Activated CD4-positive, alpha-beta T cell treated with anti-CD3 and anti-CD28 coated beads, Interleukin-2, amount 50 U/mL, for 4 hours (primary cell): ENCODE measurements around the gene NLK.
"Not testable (repeated sequence)": the region's sequence is repeated elsewhere in the genome, so short reads cannot be mapped to it uniquely, and the experiment has no call there.

Experiments used
- DNase-seq, 2 experiments: peaks; one replicate each; pipeline ENCODE4 v3.0.0-alpha.2; 2020

Gene NLK

GRCh38 chr17:28076144-28076543 is 33.7 kb downstream of the NLK start:
- no peak for DNase-seq

- DNase-seq = not testable (repeated sequence)
Measured at GRCh38 chr17:28077140-28077539, 34.7 kb downstream of the NLK start.

GRCh38 chr17:28078341-28079229 is 36.1 kb downstream of the NLK start:
- no peak for DNase-seq

GRCh38 chr17:28081467-28081866 is 39.0 kb downstream of the NLK start:
- DNase-seq = no peak

- no peak for DNase-seq
Measured at GRCh38 chr17:28085766-28086165, 43.3 kb downstream of the NLK start.

- no peak for DNase-seq
Measured at GRCh38 chr17:28086519-28086918, 44.0 kb downstream of the NLK start.

GRCh38 chr17:28087743-28088142 is 45.3 kb downstream of the NLK start:
- no peak for DNase-seq

- DNase-seq = no peak
Measured at GRCh38 chr17:28090551-28090950, 48.1 kb downstream of the NLK start.

- DNase-seq = no peak
Measured at GRCh38 chr17:28092088-28092487, 49.6 kb downstream of the NLK start.

- no peak for DNase-seq
Measured at GRCh38 chr17:28093999-28094716, 51.7 kb downstream of the NLK start.

- no peak for DNase-seq
Measured at GRCh38 chr17:28096756-28097155, 54.3 kb downstream of the NLK start.

- no peak for DNase-seq
Measured at GRCh38 chr17:28097254-28097653, 54.8 kb downstream of the NLK start.

- DNase-seq = no peak
Measured at GRCh38 chr17:28097901-28098300, 55.4 kb downstream of the NLK start.

GRCh38 chr17:28098591-28098990 is 56.1 kb downstream of the NLK start:
- not testable (repeated sequence) for DNase-seq

- DNase-seq = no peak
Measured at GRCh38 chr17:28100251-28100650, 57.8 kb downstream of the NLK start.

GRCh38 chr17:28100936-28101335 is 58.5 kb downstream of the NLK start:
- DNase-seq = no peak

GRCh38 chr17:28101919-28102318 is 59.4 kb downstream of the NLK start:
- no peak for DNase-seq

GRCh38 chr17:28105501-28105900 is 63.0 kb downstream of the NLK start:
- DNase-seq = no peak

GRCh38 chr17:28110184-28110583 is 67.7 kb downstream of the NLK start:
- no peak for DNase-seq

GRCh38 chr17:28112181-28112580 is 69.7 kb downstream of the NLK start:
- DNase-seq = no peak

GRCh38 chr17:28112606-28113005 is 70.1 kb downstream of the NLK start:
- no peak for DNase-seq

GRCh38 chr17:28113269-28113668 is 70.8 kb downstream of the NLK start:
- DNase-seq = no peak

- no peak for DNase-seq
Measured at GRCh38 chr17:28115046-28115445, 72.6 kb downstream of the NLK start.

GRCh38 chr17:28117304-28117703 is 74.8 kb downstream of the NLK start:
- DNase-seq = no peak
